Measurements from ENCODE around the gene NFIB. TPM values are rescaled to one million over a fixed set of nuclear protein-coding genes. Genes with fewer than 3 reads are reported as not detected.

The NFIB gene
- total and polyA plus RNA-seq, 10 of the 15 experiments (the other 5 are each of a cell fraction or from before 2014, with no cell fraction given), result under 0.01 to 0.19 (median 0.05) TPM; not detected in 3

- ChIA-PET CTCF (interaction anchor here (0.5 to 1.0 kb wide), 3 partner anchors 25 to 899 kb away, joined by 3 to 4 read pairs (median 3); no protein-coding TSS in a partner anchor), SMC1A (ENCODE audit: uncharacterized antibody, unreplicated experiment) (interaction anchor here (0.6 to 1.4 kb wide), 4 partner anchors 8 to 40 kb away, joined by 3 to 5 read pairs (median 3); no protein-coding TSS in a partner anchor), RAD21 (ENCODE audit: unreplicated experiment) (interaction anchor here (0.6 to 1.0 kb wide), 3 partner anchors 26 to 465 kb away, joined by 3 to 4 read pairs (median 4); no protein-coding TSS in a partner anchor), POLR2A (interaction anchor here (0.6 kb wide), 1 partner anchor 1101 kb away, joined by 4 read pairs; no protein-coding TSS in a partner anchor)
- Histone ChIP-seq H3K4me2 (ENCODE audit: control insufficient read depth, insufficient read depth) (no peak overlapping the region), H3K4me1 (ENCODE audit: control insufficient read depth, insufficient read depth, low read length) (peaks cover 2% of the 10 kb centered on the region; the same call in 1 of the 2 replicates), H3K27me3 (replicated peaks in 1 of 2; ENCODE audit: control insufficient read depth in 2 of 2, insufficient read depth in 2 of 2, low read length in 1 of 2) (no peaks in the 10 kb centered on the region), H3K9ac (ENCODE audit: control insufficient read depth, insufficient read depth, low read length) (no peak overlapping the region), H3K79me2 (ENCODE audit: control insufficient read depth, insufficient read depth, low read length) (no peaks in the 10 kb centered on the region), H4K20me1 (ENCODE audit: control insufficient read depth, insufficient read depth) (no peaks in the 10 kb centered on the region), H3K36me3 (ENCODE audit: control insufficient read depth in 2 of 2, insufficient read depth in 2 of 2, low read length in 1 of 2) (no peaks in the 10 kb centered on the region), H2AFZ (ENCODE audit: control insufficient read depth, low read depth, low read length) (no peak overlapping the region), H3K9me3 (replicated peaks; ENCODE audit: control insufficient read depth, insufficient read depth, low read length) (no peaks in the 10 kb centered on the region), H3K27ac (ENCODE audit: control insufficient read depth, insufficient read depth) (no peak overlapping the region), H3K4me3 (no peak overlapping the region)
- intact Hi-C loops (cut with micrococcal nuclease; ENCODE audit: unreplicated experiment), result no loop called here
- peak; percentile 36; the same call in 1 of the 2 replicates for TF ChIP-seq ZNF384 (IDR thresholded peaks at IDR 0.05; ENCODE audit: borderline replicate concordance, low read depth, low read length)
- no peak for TF ChIP-seq NR2F1 (conservative IDR thresholded peaks at IDR 0.05)
- in situ Hi-C loops (cut with MboI), result no loop called here
- BruUV-seq (replicated peaks), result no TSS peak
- ATAC-seq, result peak; percentile 13
- no peak for FAIRE-seq
- WGBS (ENCODE audit: insufficient coverage, insufficient replicate concordance, low lambda C conversion rate, missing lambda C conversion rate), result 45% methylated on average over 3 of the region's 3 CpGs
- DNase-seq (ENCODE audit: low read depth, low spot score), result no peak
Measured at GRCh38 chr9:14326264-14326826, 12.4 kb upstream of the NFIB start.

- Histone ChIP-seq H3K4me2 (ENCODE audit: control insufficient read depth, insufficient read depth) (no peak overlapping the region), H3K4me1 (ENCODE audit: control insufficient read depth, insufficient read depth, low read length) (peaks cover 2% of the 10 kb centered on the region; the same call in 1 of the 2 replicates), H3K27ac (ENCODE audit: control insufficient read depth, insufficient read depth) (no peak overlapping the region), H2AFZ (ENCODE audit: control insufficient read depth, low read depth, low read length) (no peak overlapping the region), H3K79me2 (ENCODE audit: control insufficient read depth, insufficient read depth, low read length) (no peaks in the 10 kb centered on the region), H4K20me1 (ENCODE audit: control insufficient read depth, insufficient read depth) (no peaks in the 10 kb centered on the region), H3K27me3 (replicated peaks in 1 of 2; ENCODE audit: control insufficient read depth in 2 of 2, insufficient read depth in 2 of 2, low read length in 1 of 2) (no peaks in the 10 kb centered on the region), H3K36me3 (ENCODE audit: control insufficient read depth in 2 of 2, insufficient read depth in 2 of 2, low read length in 1 of 2) (no peaks in the 10 kb centered on the region), H3K9me3 (replicated peaks; ENCODE audit: control insufficient read depth, insufficient read depth, low read length) (no peaks in the 10 kb centered on the region), H3K4me3 (no peak overlapping the region), H3K9ac (ENCODE audit: control insufficient read depth, insufficient read depth, low read length) (no peak overlapping the region)
- ChIA-PET POLR2A (no interaction called here), SMC1A (ENCODE audit: uncharacterized antibody, unreplicated experiment) (interaction anchor here (1.1 kb wide), 1 partner anchor 85 kb away, joined by 3 read pairs; no protein-coding TSS in a partner anchor), CTCF (no interaction called here), RAD21 (ENCODE audit: unreplicated experiment) (no interaction called here)
- no TSS peak for BruUV-seq (replicated peaks)
- in situ Hi-C loops (cut with MboI), result no loop called here
- DNase-seq (ENCODE audit: low read depth, low spot score) (no peak), FAIRE-seq (no peak), ATAC-seq (no peak)
- intact Hi-C loops (cut with micrococcal nuclease; ENCODE audit: unreplicated experiment), result no loop called here
- TF ChIP-seq RFX5 (IDR thresholded peaks at IDR 0.05; ENCODE audit: low read depth, low read length) (no peak), PRDM15 (CRISPR knock-in tag; IDR thresholded peaks at IDR 0.05) (no peak), MTA3 (IDR thresholded peaks at IDR 0.05; ENCODE audit: borderline replicate concordance, low read length) (no peak), E2F8 (IDR thresholded peaks at IDR 0.05; ENCODE audit: low read depth, partially characterized antibody) (no peak), POLR2AphosphoS5 (IDR thresholded peaks at IDR 0.05; ENCODE audit: low read length) (no peak), NR2C1 (IDR thresholded peaks at IDR 0.05) (no peak), CREM (IDR thresholded peaks at IDR 0.05; ENCODE audit: low read depth) (no peak)
Measured at GRCh38 chr9:14325147-14325546, 11.2 kb upstream of the NFIB start.

Measured in GM12878 (cell line).